ENCODE data around the gene PHF12.

DNA sequence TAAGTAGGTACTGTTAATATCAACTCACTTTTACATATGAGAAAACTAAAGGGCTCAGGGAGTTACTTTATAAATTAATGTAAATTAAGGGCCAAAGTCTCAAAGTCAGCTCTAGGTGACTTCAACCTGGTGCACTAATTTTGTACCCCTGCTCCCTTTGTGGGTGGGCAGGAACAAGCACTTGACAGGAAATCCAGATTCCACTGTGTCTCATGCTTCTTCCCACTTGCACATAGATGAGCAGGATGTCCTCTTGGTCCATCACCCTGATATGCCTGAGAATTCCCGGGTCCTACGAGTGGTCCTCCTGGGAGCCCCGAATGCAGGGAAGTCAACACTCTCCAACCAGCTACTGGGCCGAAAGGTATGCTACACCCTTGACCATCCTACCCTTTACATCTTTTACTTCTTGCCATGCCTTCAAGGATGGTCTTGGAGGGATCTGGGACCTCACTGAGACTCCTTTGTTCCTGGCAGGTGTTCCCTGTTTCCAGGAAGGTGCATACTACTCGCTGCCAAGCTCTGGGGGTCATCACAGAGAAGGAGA is 95.2 kb downstream of the PHF12 start:
- no peak for TF ChIP-seq CEBPB (IDR thresholded peaks at IDR 0.05; ENCODE audit: low read depth, low read length)
- TF ChIP-seq, protein P1, sequence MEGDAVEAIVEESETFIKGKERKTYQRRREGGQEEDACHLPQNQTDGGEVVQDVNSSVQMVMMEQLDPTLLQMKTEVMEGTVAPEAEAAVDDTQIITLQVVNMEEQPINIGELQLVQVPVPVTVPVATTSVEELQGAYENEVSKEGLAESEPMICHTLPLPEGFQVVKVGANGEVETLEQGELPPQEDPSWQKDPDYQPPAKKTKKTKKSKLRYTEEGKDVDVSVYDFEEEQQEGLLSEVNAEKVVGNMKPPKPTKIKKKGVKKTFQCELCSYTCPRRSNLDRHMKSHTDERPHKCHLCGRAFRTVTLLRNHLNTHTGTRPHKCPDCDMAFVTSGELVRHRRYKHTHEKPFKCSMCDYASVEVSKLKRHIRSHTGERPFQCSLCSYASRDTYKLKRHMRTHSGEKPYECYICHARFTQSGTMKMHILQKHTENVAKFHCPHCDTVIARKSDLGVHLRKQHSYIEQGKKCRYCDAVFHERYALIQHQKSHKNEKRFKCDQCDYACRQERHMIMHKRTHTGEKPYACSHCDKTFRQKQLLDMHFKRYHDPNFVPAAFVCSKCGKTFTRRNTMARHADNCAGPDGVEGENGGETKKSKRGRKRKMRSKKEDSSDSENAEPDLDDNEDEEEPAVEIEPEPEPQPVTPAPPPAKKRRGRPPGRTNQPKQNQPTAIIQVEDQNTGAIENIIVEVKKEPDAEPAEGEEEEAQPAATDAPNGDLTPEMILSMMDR (conservative IDR thresholded peaks at IDR 0.05; ENCODE audit: low read depth, low read length) = no peak
- no peak for TF ChIP-seq RFX5 (IDR thresholded peaks at IDR 0.05; ENCODE audit: low read depth, low read length)
- TF ChIP-seq, protein P2, sequence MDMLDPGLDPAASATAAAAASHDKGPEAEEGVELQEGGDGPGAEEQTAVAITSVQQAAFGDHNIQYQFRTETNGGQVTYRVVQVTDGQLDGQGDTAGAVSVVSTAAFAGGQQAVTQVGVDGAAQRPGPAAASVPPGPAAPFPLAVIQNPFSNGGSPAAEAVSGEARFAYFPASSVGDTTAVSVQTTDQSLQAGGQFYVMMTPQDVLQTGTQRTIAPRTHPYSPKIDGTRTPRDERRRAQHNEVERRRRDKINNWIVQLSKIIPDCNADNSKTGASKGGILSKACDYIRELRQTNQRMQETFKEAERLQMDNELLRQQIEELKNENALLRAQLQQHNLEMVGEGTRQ (IDR thresholded peaks at IDR 0.05; ENCODE audit: low read depth, low read length) = no peak
